Measurements from ENCODE around the gene HIP1. TPM values are rescaled to one million over a fixed set of nuclear protein-coding genes. Genes with fewer than 3 reads are reported as not detected.

Gene HIP1
- total RNA-seq, 1 donor, result 21.2 TPM

GRCh38 chr7:75662579-75663301 is 76.0 kb downstream of the HIP1 start:
- no peak overlapping the region for H3K4me3 ChIP-seq (ENCODE audit: low read depth, low read length)
- TF ChIP-seq CTCF (IDR thresholded peaks at IDR 0.05; ENCODE audit: insufficient read depth, low read depth, low read length), result no peak
- no peak for DNase-seq (ENCODE audit: low read depth)

GRCh38 chr7:75660566-75661215 is 78.0 kb downstream of the HIP1 start:
- no peak for TF ChIP-seq CTCF (IDR thresholded peaks at IDR 0.05; ENCODE audit: insufficient read depth, low read depth, low read length)
- no peak for DNase-seq (ENCODE audit: low read depth)
- H3K4me3 ChIP-seq (ENCODE audit: low read depth, low read length), result no peak overlapping the region

DNA sequence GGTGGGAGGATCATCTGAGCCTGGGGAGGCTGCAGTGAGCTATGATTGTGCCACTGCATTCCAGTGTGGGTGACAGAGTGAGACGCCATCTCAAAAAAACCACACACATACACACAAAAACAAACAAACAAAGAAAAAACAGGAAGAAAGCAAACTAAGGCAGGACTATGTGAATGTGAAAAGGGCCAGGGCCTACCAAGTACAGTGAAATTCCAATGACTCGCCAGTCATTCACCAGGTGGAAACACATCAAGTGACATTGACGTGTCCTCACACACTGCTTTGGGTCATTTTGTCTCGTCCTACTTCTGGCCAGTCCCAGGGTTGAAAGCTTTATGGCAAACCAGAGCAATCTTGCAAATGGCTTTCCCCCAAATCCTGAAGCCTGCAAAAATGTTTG is 79.9 kb downstream of the HIP1 start:
- no peak for DNase-seq (ENCODE audit: low read depth)
- no peak for TF ChIP-seq CTCF (IDR thresholded peaks at IDR 0.05; ENCODE audit: insufficient read depth, low read depth, low read length)
- H3K4me3 ChIP-seq (ENCODE audit: low read depth, low read length), result no peak overlapping the region

DNA sequence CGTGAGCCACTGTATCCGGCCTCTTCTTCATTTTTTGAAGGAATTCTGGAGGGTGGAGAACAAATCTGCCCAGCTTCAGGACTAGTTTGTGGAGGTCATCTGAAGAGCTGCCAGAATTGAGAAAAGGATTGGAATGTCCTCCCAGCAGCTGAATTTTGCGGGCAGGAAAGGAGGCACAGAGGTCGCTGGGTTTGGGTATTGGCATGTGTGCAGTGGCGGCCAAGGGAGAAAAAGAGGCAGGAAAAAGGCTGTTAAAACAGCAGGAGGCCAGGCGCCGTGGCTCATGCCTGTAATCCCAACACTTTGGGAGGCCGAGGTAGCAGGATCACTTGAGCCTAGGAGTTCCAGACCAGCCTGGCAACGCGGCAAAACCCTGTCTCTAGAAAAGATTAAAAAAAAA is 80.4 kb downstream of the HIP1 start:
- TF ChIP-seq CTCF (IDR thresholded peaks at IDR 0.05; ENCODE audit: insufficient read depth, low read depth, low read length), result no peak
- H3K4me3 ChIP-seq (ENCODE audit: low read depth, low read length), result no peak overlapping the region
- DNase-seq (ENCODE audit: low read depth), result peak; percentile 21

GRCh38 chr7:75657866-75658265 is 80.9 kb downstream of the HIP1 start:
- no peak for TF ChIP-seq CTCF (IDR thresholded peaks at IDR 0.05; ENCODE audit: insufficient read depth, low read depth, low read length)
- no peak for DNase-seq (ENCODE audit: low read depth)
- H3K4me3 ChIP-seq (ENCODE audit: low read depth, low read length), result no peak overlapping the region

GRCh38 chr7:75656740-75657139 is 82.0 kb downstream of the HIP1 start:
- H3K4me3 ChIP-seq (ENCODE audit: low read depth, low read length), result no peak overlapping the region
- no peak for TF ChIP-seq CTCF (IDR thresholded peaks at IDR 0.05; ENCODE audit: insufficient read depth, low read depth, low read length)
- DNase-seq (ENCODE audit: low read depth), result no peak

Measured in fibroblast of villous mesenchyme (primary cell).